HL-60 (cell line): ENCODE data around the gene ZCWPW1.
A peak's percentile ranks its signal among the peaks of the same experiment; 100 is the strongest.

Source experiments
- DNase-seq, 2 experiments: peaks; one replicate each; pipeline ENCODE4 v3.0.0-alpha.2; 2010 to 2020; ENCODE audit warnings: low read depth in 1 of 2, low spot score in 1 of 2
- H3K27ac ChIP-seq: fragments of 250-450 bp; sonication (Bioruptor Pico); replicated peaks from 2 replicates; pipeline ENCODE4 v1.5.1; 2020; ENCODE audit warnings: mild to moderate bottlenecking, moderate library complexity
- H3K27me3 ChIP-seq: fragments of 250-450 bp; sonication (Bioruptor Pico); 2 replicates; pipeline ENCODE4 v1.5.1; 2021; ENCODE audit warnings: mild to moderate bottlenecking, moderate library complexity; ENCODE audit not compliant: insufficient read depth, poor library complexity, severe bottlenecking
- H3K4me3 ChIP-seq: replicated peaks from 2 replicates; pipeline ENCODE4 v1.5.1; 2011; ENCODE audit warnings: mild to moderate bottlenecking, control low read depth, low read length; ENCODE audit not compliant: insufficient read depth
- CTCF ChIP-seq: IDR thresholded peaks from one replicate; pipeline ENCODE4 v1.5.1; 2011; ENCODE audit warnings: low read length, control low read depth, inconsistent platforms; ENCODE audit not compliant: insufficient read depth
- GABPA ChIP-seq: IDR thresholded peaks from 2 replicates; pipeline ENCODE4 v1.6.1; 2012; ENCODE audit warnings: low read depth
- POLR2AphosphoS5 ChIP-seq: IDR thresholded peaks from 2 replicates; pipeline ENCODE4 v1.6.1; 2012; ENCODE audit warnings: low read depth
- REST ChIP-seq: IDR thresholded peaks from 2 replicates; pipeline ENCODE4 v1.6.1; 2012; ENCODE audit warnings: low read depth; ENCODE audit not compliant: insufficient replicate concordance
- SPI1 ChIP-seq: IDR thresholded peaks from 2 replicates; pipeline ENCODE4 v1.6.1; 2012; ENCODE audit warnings: low read depth, mild to moderate bottlenecking, borderline replicate concordance
- long read RNA-seq: library from polyadenylated mRNA; unstranded; transcript quantifications from one replicate; pipeline ENCODE4 v2.0.0, GENCODE V29; 2020

The ZCWPW1 gene
- long read RNA-seq, partial matches to known transcripts = 2 of 17 reads
- long read RNA-seq, other reads (novel, unspliced or antisense) = 15 of 17 reads

GRCh38 chr7:100428199-100428966, at the start of gene ZCWPW1:
TSS of gene ZCWPW1 (minus strand) at chr7:100428703. CDS start at chr7:100420649, 8,054 bp downstream.
- Histone ChIP-seq H3K4me3 (peak within 1 kb of the TSS; percentile 69), H3K27ac (peak within 1 kb of the TSS; percentile 98), H3K27me3 (no peaks in the 10 kb centered on the region)
- TF ChIP-seq GABPA (no peak), POLR2AphosphoS5 (peak; percentile 99), CTCF (no peak)
- DNase-seq = peak; percentile 98

- no peak for DNase-seq
- Histone ChIP-seq H3K27ac (peak overlapping the region; percentile 94), H3K4me3 (peak overlapping the region; percentile 96)
Measured at GRCh38 chr7:100477871-100478267, 49.4 kb upstream of the ZCWPW1 start.

GRCh38 chr7:100476903-100477870, 48.7 kb upstream of the ZCWPW1 start:
- Histone ChIP-seq H3K4me3 (peak overlapping the region; percentile 96), H3K27ac (peak overlapping the region; percentile 94)

More at GRCh38 chr7:100477871-100478267, 49.4 kb upstream of the ZCWPW1 start:
- no peaks in the 10 kb centered on the region for H3K27me3 ChIP-seq
- TF ChIP-seq GABPA = no peak
- no peak for TF ChIP-seq SPI1
- TF ChIP-seq POLR2AphosphoS5 = no peak
- no peak for TF ChIP-seq REST
- TF ChIP-seq CTCF = no peak

More at GRCh38 chr7:100476903-100477870, 48.7 kb upstream of the ZCWPW1 start:
- no peaks in the 10 kb centered on the region for H3K27me3 ChIP-seq
- TF ChIP-seq GABPA = no peak
- no peak for TF ChIP-seq POLR2AphosphoS5
- no peak for TF ChIP-seq CTCF
- TF ChIP-seq SPI1 = no peak
- no peak for TF ChIP-seq REST
- peak in 1 of 2 experiments; percentile 45 for DNase-seq
